Breast epithelium (tissue), 3 donors: ENCODE data around the gene THRSP.

ENCODE experiments used
- POLR2A ChIP-seq: fragments of 450-650 bp; IDR thresholded peaks from one replicate; pipeline ENCODE4 v1.6.1; 2016; ENCODE audit warnings: antibody characterized with exemption, mild to moderate bottlenecking, moderate library complexity
- POLR2AphosphoS5 ChIP-seq, 3 donors: sonication (generic); formaldehyde crosslinking; IDR thresholded peaks; one replicate each; pipeline ENCODE4 v1.6.1; 2017; ENCODE audit warnings: antibody characterized with exemption in 3 of 3
- TF ChIP-seq, protein P1 (sequence below), 3 donors: fragments of 450-650 bp; IDR thresholded peaks; one replicate each; pipeline ENCODE4 v1.5.1; 2016 to 2017; ENCODE audit warnings: antibody characterized with exemption in 3 of 3, mild to moderate bottlenecking in 3 of 3, moderate library complexity in 3 of 3

DNA sequence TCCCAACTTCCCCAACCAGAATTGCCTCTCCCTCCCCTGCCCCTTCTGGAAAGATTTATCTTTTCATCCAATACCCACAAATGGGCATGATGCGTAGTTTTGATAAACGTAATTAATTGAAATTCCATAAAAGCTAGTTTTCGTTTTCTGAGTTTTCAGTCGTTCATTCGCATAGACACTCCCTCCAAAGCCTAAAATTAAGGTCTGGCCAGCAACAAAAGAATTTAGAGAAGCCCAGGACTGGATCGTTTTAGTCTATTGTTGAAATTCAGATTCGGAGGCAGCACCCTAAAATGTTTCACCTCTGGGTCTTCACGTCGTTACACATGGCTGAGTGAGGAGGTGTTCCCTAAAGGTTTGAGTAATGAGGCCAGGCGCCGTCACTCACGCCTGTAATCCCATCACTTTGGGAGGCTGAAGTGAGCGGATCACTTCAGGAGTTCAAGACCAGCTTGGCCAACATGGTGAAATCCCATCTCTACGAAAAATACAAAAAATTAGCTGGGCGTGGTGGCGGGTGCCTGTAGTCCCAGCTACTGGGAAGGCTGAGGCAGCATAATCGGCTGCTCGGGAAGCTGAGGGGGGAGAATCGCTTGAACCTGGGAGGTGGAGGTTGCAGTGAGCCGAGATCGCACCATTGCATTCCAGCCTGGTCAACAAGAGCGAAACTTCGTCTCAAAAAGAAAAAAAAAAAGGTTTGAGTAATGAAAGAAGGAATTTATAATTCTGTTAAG is 16.6 kb downstream of the THRSP start:
- TF ChIP-seq, protein P1, sequence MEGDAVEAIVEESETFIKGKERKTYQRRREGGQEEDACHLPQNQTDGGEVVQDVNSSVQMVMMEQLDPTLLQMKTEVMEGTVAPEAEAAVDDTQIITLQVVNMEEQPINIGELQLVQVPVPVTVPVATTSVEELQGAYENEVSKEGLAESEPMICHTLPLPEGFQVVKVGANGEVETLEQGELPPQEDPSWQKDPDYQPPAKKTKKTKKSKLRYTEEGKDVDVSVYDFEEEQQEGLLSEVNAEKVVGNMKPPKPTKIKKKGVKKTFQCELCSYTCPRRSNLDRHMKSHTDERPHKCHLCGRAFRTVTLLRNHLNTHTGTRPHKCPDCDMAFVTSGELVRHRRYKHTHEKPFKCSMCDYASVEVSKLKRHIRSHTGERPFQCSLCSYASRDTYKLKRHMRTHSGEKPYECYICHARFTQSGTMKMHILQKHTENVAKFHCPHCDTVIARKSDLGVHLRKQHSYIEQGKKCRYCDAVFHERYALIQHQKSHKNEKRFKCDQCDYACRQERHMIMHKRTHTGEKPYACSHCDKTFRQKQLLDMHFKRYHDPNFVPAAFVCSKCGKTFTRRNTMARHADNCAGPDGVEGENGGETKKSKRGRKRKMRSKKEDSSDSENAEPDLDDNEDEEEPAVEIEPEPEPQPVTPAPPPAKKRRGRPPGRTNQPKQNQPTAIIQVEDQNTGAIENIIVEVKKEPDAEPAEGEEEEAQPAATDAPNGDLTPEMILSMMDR (IDR thresholded peaks at IDR 0.05), result no peak
- TF ChIP-seq POLR2A, result no peak
- no peak for TF ChIP-seq POLR2AphosphoS5 (IDR thresholded peaks at IDR 0.05)
